Activated B cell treated with CpG ODN at 0.5 μM for 24 hours (primary cell): ENCODE data around the gene RFTN1. TPM values are rescaled to one million over a fixed set of nuclear protein-coding genes. Genes with fewer than 3 reads are reported as not detected.

Experiments
- ATAC-seq: fragments of 200-7000 bp; cut with Tn5 transposase; one replicate; pipeline ENCODE4 v1.10.0; 2021; ENCODE audit warnings: low read depth, mild to moderate bottlenecking, moderate library complexity
- CTCF ChIA-PET: fragments of 350-600 bp; sonication (Branson Sonifier 250); formaldehyde crosslinking; loops from one replicate; lab custom pipeline; 2021; ENCODE audit warnings: antibody characterized with exemption; lab: Charles Lee
- POLR2A ChIA-PET: fragments of 350-600 bp; sonication (Branson Sonifier 250); formaldehyde crosslinking; loops from one replicate; lab custom pipeline; 2021; ENCODE audit warnings: antibody characterized with exemption; lab: Charles Lee
- DNase-seq: peaks from one replicate; pipeline ENCODE4 v3.0.0; 2022
- H3K27ac Mint-ChIP-seq: one replicate; pipeline ENCODE4 v1.8.0; 2020; ENCODE audit warnings: mixed read lengths
- H3K27me3 Mint-ChIP-seq: one replicate; pipeline ENCODE4 v1.8.0; 2021; ENCODE audit warnings: mixed read lengths
- H3K36me3 Mint-ChIP-seq: one replicate; pipeline ENCODE4 v1.8.0; 2021; ENCODE audit warnings: low read depth, mixed read lengths
- H3K4me1 Mint-ChIP-seq: one replicate; pipeline ENCODE4 v1.8.0; 2021; ENCODE audit warnings: mixed read lengths
- H3K4me3 Mint-ChIP-seq: one replicate; pipeline ENCODE4 v1.8.0; 2020; ENCODE audit warnings: mild to moderate bottlenecking, mixed read lengths
- H3K9me3 Mint-ChIP-seq: one replicate; pipeline ENCODE4 v1.8.0; 2020; ENCODE audit warnings: mixed read lengths
- CTCF ChIP-seq: fragments of 200-600 bp; IDR thresholded peaks from one replicate; pipeline ENCODE4 v1.8.0; 2022; ENCODE audit warnings: antibody characterized with exemption, mild to moderate bottlenecking
- intact Hi-C: fragments of 100-400 bp; cut with micrococcal nuclease; formaldehyde crosslinking; loops from one replicate; pipeline ENCODE4 v1.15.1; 2024
- total RNA-seq: library from RNA; stranded (reverse); gene quantifications from 2 replicates; pipeline ENCODE4 v1.2.3, GENCODE V29; 2022

Gene RFTN1
- total RNA-seq, 1 donor from 2014 or later: 365 TPM

- Mint-ChIP-seq H3K36me3 (no peaks in the 10 kb centered on the region), H3K27ac (no peak overlapping the region), H3K4me3 (no peak overlapping the region), H3K27me3 (no peaks in the 10 kb centered on the region), H3K4me1 (peaks cover 6% of the 10 kb centered on the region), H3K9me3 (peaks cover 2% of the 10 kb centered on the region)
- no peak for TF ChIP-seq CTCF
- no peak for ATAC-seq
- ChIA-PET POLR2A (interaction anchor here (1.3 kb wide), 1 partner anchor 23 kb away, joined by 3 read pairs; no protein-coding TSS in a partner anchor), CTCF (interaction anchor here (2.5 kb wide), 1 partner anchor 248 kb away, joined by 9 read pairs; no protein-coding TSS in a partner anchor)
- intact Hi-C loops: loop anchor here (5.0 kb wide), 1 partner anchor 41 kb away; no protein-coding TSS in a partner anchor
- DNase-seq: no peak
Observed at GRCh38 chr3:16538507-16538906, 25.0 kb upstream of the RFTN1 start.

- H3K4me1 Mint-ChIP-seq: peaks cover 6% of the 10 kb centered on the region
- intact Hi-C loops: loop anchor here (5.0 kb wide), 1 partner anchor 40 kb away; no protein-coding TSS in a partner anchor
- H3K4me3 Mint-ChIP-seq: no peak overlapping the region
- ATAC-seq (no peak), DNase-seq (no peak)
- peaks cover 2% of the 10 kb centered on the region for H3K9me3 Mint-ChIP-seq
- H3K27ac Mint-ChIP-seq: peak overlapping the region; percentile 20
- ChIA-PET CTCF (interaction anchor here (1.2 to 2.5 kb wide), 2 partner anchors 13 to 246 kb away, joined by 3 to 9 read pairs; no protein-coding TSS in a partner anchor), POLR2A (interaction anchor here (1.5 kb wide), 1 partner anchor 25 kb away, joined by 9 read pairs; no protein-coding TSS in a partner anchor)
- H3K27me3 Mint-ChIP-seq: no peaks in the 10 kb centered on the region
- TF ChIP-seq CTCF: no peak
- no peaks in the 10 kb centered on the region for H3K36me3 Mint-ChIP-seq
Observed at GRCh38 chr3:16536996-16537395, 23.5 kb upstream of the RFTN1 start.

- H3K4me3 Mint-ChIP-seq: peak overlapping the region; percentile 81
- ChIA-PET CTCF (interaction anchor here (0.7 to 1.2 kb wide), 2 partner anchors 9 to 14 kb away, joined by 3 read pairs; no protein-coding TSS in a partner anchor), POLR2A (interaction anchor here (0.7 to 1.5 kb wide), 5 partner anchors 14 to 246 kb away, joined by 3 to 9 read pairs (median 5); no protein-coding TSS in a partner anchor)
- peaks cover 2% of the 10 kb centered on the region for H3K9me3 Mint-ChIP-seq
- no peaks in the 10 kb centered on the region for H3K36me3 Mint-ChIP-seq
- ATAC-seq: no peak
- H3K27ac Mint-ChIP-seq: no peak overlapping the region
- no peak for DNase-seq
- H3K4me1 Mint-ChIP-seq: peaks cover 9% of the 10 kb centered on the region
- H3K27me3 Mint-ChIP-seq: no peaks in the 10 kb centered on the region
- no peak for TF ChIP-seq CTCF
- intact Hi-C loops: loop anchor here (5.0 kb wide), 1 partner anchor 39 kb away; no protein-coding TSS in a partner anchor
Observed at GRCh38 chr3:16536344-16536663, 22.8 kb upstream of the RFTN1 start.

- DNase-seq (no peak), ATAC-seq (no peak)
- ChIA-PET POLR2A (interaction anchor here (2.0 kb wide), 1 partner anchor 23 kb away, joined by 5 read pairs; no protein-coding TSS in a partner anchor), CTCF (interaction anchor here (1.6 kb wide), 1 partner anchor 18 kb away, joined by 3 read pairs; no protein-coding TSS in a partner anchor)
- TF ChIP-seq CTCF: no peak
- H3K27me3 Mint-ChIP-seq: no peaks in the 10 kb centered on the region
- peaks cover 2% of the 10 kb centered on the region for H3K9me3 Mint-ChIP-seq
- H3K36me3 Mint-ChIP-seq: no peaks in the 10 kb centered on the region
- peaks cover 9% of the 10 kb centered on the region for H3K4me1 Mint-ChIP-seq
- no peak overlapping the region for H3K27ac Mint-ChIP-seq
- intact Hi-C loops: loop anchor here (5.0 kb wide), 1 partner anchor 37 kb away; no protein-coding TSS in a partner anchor
- H3K4me3 Mint-ChIP-seq: no peak overlapping the region
Observed at GRCh38 chr3:16534640-16535262, 21.3 kb upstream of the RFTN1 start.
